Measurements from ENCODE around the gene LEMD2. TPM values are rescaled to one million over a fixed set of nuclear protein-coding genes. Genes with fewer than 3 reads are reported as not detected.

Gene LEMD2
- total RNA-seq, 1 experiment from 2014 or later, result 43.9 TPM

DNA sequence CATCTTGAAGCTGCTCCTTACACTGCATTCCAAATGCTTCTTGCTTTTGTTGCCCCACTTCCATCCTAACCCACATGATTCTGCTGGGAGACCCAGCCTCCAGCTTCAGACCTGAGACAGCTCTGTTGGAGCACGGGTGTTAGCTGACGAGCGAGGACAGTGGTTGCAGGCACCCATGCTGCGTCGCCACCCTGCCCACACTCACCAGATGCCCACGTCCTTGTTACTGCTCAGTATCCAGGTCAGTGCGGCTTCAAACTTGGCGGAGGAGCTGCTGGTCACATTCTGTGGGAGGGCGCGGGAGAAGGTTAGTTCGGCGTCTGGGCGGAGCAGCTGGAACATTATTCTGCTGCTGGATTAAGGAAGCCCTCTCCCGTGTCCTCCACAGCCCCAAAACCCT, 9.0 kb downstream of the LEMD2 start (continued):
- TF ChIP-seq, protein P1, sequence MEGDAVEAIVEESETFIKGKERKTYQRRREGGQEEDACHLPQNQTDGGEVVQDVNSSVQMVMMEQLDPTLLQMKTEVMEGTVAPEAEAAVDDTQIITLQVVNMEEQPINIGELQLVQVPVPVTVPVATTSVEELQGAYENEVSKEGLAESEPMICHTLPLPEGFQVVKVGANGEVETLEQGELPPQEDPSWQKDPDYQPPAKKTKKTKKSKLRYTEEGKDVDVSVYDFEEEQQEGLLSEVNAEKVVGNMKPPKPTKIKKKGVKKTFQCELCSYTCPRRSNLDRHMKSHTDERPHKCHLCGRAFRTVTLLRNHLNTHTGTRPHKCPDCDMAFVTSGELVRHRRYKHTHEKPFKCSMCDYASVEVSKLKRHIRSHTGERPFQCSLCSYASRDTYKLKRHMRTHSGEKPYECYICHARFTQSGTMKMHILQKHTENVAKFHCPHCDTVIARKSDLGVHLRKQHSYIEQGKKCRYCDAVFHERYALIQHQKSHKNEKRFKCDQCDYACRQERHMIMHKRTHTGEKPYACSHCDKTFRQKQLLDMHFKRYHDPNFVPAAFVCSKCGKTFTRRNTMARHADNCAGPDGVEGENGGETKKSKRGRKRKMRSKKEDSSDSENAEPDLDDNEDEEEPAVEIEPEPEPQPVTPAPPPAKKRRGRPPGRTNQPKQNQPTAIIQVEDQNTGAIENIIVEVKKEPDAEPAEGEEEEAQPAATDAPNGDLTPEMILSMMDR (IDR thresholded peaks at IDR 0.05 in 2 of 3, conservative IDR thresholded peaks at IDR 0.05 in 1 of 3; ENCODE audit: borderline replicate concordance in 1 of 3, insufficient read depth in 1 of 3, low read depth in 2 of 3, low read length in 2 of 3), result no peak
- TF ChIP-seq CBX3 (IDR thresholded peaks at IDR 0.05; ENCODE audit: low read depth), result no peak
- no peak for TF ChIP-seq ZNF274 (IDR thresholded peaks at IDR 0.05; ENCODE audit: low read depth, low read length)

DNA sequence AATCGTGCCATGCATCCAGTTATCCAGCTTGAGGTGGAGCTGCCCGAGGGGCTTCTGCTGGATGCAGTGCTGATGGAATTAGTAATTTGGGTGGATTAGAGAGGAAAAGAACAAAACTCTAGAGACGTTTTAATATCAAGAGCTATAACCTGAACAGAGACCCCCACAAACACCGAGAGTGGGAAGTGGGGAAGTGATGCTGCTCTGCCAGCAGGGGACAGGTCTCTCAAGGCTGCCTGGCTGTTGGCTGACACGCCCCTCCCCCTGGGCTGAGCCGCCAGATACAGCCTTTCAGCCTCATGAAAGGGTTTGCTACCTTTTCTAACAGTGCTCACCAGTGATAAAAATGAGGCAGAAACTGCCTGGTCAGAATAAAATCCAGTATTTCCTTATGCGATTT, 9.6 kb downstream of the LEMD2 start:
- Histone ChIP-seq H2AFZ (ENCODE audit: low read depth, low read length, poor library complexity, severe bottlenecking) (no peak overlapping the region), H3K4me1 (ENCODE audit: control insufficient read depth in 1 of 2, insufficient read depth in 2 of 2, low read length in 2 of 2) (peaks cover 28 to 41% of the 10 kb centered on the region in 2 experiments), H3K4me2 (ENCODE audit: low read length) (no peak overlapping the region), H3K27ac (ENCODE audit: low read depth, low read length) (no peak overlapping the region), H3K79me2 (ENCODE audit: insufficient read depth, low read length) (no peaks in the 10 kb centered on the region), H3K4me3 (replicated peaks in 1 of 2; ENCODE audit: low read depth in 1 of 2, low read length in 2 of 2) (no peak overlapping the region), H4K20me1 (ENCODE audit: insufficient read depth) (no peaks in the 10 kb centered on the region), H3K9me3 (ENCODE audit: control insufficient read depth in 1 of 2, insufficient read depth in 1 of 2, low read depth in 1 of 2, low read length in 2 of 2) (no peaks in the 10 kb centered on the region), H3K27me3 (ENCODE audit: insufficient read depth, low read length) (no peaks in the 10 kb centered on the region), H3K9me2 (ENCODE audit: insufficient read depth) (no peaks in the 10 kb centered on the region), H3K36me3 (ENCODE audit: control insufficient read depth in 1 of 2, insufficient read depth in 2 of 2, low read length in 2 of 2) (peaks cover 35 to 64% of the 10 kb centered on the region in 2 experiments; a peak in 3 of 4 replicates), H3K9ac (ENCODE audit: low read length) (no peak overlapping the region)
- POLR2A ChIA-PET, result interaction anchor here (1.6 kb wide), 1 partner anchor 8 kb away, joined by 3 read pairs; no protein-coding TSS in a partner anchor
- TF ChIP-seq ZFX (IDR thresholded peaks at IDR 0.05), result no peak
- TF ChIP-seq, protein P1 (IDR thresholded peaks at IDR 0.05 in 2 of 3, conservative IDR thresholded peaks at IDR 0.05 in 1 of 3; ENCODE audit: borderline replicate concordance in 1 of 3, insufficient read depth in 1 of 3, low read depth in 2 of 3, low read length in 2 of 3), result peak in 1 of 3 experiments; percentile 24; a peak in 2 of 6 replicates
- TF ChIP-seq CBX3 (IDR thresholded peaks at IDR 0.05; ENCODE audit: low read depth), result no peak
- no peak for TF ChIP-seq POLR2A (IDR thresholded peaks at IDR 0.05; ENCODE audit: borderline replicate concordance, extremely low read depth, insufficient read depth, insufficient read length)
- TF ChIP-seq ZNF274 (IDR thresholded peaks at IDR 0.05; ENCODE audit: low read depth, low read length), result no peak
- TF ChIP-seq YY1 (IDR thresholded peaks at IDR 0.05; ENCODE audit: extremely low read depth, insufficient replicate concordance, low read depth, low read length), result no peak
- no peak for TF ChIP-seq EZH2 (IDR thresholded peaks at IDR 0.05)
- no peak for TF ChIP-seq EGR1 (IDR thresholded peaks at IDR 0.05; ENCODE audit: low read depth)
- TF ChIP-seq, protein P2, sequence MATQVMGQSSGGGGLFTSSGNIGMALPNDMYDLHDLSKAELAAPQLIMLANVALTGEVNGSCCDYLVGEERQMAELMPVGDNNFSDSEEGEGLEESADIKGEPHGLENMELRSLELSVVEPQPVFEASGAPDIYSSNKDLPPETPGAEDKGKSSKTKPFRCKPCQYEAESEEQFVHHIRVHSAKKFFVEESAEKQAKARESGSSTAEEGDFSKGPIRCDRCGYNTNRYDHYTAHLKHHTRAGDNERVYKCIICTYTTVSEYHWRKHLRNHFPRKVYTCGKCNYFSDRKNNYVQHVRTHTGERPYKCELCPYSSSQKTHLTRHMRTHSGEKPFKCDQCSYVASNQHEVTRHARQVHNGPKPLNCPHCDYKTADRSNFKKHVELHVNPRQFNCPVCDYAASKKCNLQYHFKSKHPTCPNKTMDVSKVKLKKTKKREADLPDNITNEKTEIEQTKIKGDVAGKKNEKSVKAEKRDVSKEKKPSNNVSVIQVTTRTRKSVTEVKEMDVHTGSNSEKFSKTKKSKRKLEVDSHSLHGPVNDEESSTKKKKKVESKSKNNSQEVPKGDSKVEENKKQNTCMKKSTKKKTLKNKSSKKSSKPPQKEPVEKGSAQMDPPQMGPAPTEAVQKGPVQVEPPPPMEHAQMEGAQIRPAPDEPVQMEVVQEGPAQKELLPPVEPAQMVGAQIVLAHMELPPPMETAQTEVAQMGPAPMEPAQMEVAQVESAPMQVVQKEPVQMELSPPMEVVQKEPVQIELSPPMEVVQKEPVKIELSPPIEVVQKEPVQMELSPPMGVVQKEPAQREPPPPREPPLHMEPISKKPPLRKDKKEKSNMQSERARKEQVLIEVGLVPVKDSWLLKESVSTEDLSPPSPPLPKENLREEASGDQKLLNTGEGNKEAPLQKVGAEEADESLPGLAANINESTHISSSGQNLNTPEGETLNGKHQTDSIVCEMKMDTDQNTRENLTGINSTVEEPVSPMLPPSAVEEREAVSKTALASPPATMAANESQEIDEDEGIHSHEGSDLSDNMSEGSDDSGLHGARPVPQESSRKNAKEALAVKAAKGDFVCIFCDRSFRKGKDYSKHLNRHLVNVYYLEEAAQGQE (IDR thresholded peaks at IDR 0.05; ENCODE audit: low read depth), result no peak
- CTCF ChIA-PET, result interaction anchor here (1.0 to 2.0 kb wide), 3 partner anchors 8 to 14 kb away, joined by 3 to 4 read pairs (median 3); no protein-coding TSS in a partner anchor
- RAD21 ChIA-PET (ENCODE audit: low non-redundant PET in 1 of 2, low total read pairs in 2 of 2, uncharacterized antibody in 2 of 2, unreplicated experiment in 2 of 2), result no interaction called here
- BruUV-seq (replicated peaks), result no TSS peak
- DNase-seq (ENCODE audit: low read depth, low spot score) (no peak), ATAC-seq (no peak)
- intact Hi-C loops (cut with micrococcal nuclease), result no loop called here
